Lower lobe of right lung (tissue), 2 donors: ENCODE results near the gene PDZD8. TPM values are rescaled to one million over a fixed set of nuclear protein-coding genes. Genes with fewer than 3 reads are reported as not detected.
A peak's percentile ranks its signal among the peaks of the same experiment; 100 is the strongest.
"Not testable (repeated sequence)": the region's sequence is repeated elsewhere in the genome, so short reads cannot be mapped to it uniquely, and the experiment has no call there.

Source experiments
- ATAC-seq, 2 donors: fragments of 200-7000 bp; cut with Tn5 transposase; one replicate each; pipeline ENCODE4 v1.9.1; 2020 to 2022; ENCODE audit warnings: mild to moderate bottlenecking in 2 of 2, moderate library complexity in 2 of 2
- DNase-seq: peaks from one replicate; pipeline ENCODE4 v3.0.0-alpha.2; 2020
- H3K27ac ChIP-seq: fragments of 200-600 bp; one replicate; pipeline ENCODE4 v1.8.0; 2022
- H3K27me3 ChIP-seq: fragments of 200-600 bp; one replicate; pipeline ENCODE4 v1.8.0; 2022; ENCODE audit warnings: low read depth
- H3K36me3 ChIP-seq: fragments of 200-600 bp; one replicate; pipeline ENCODE4 v1.8.0; 2022; ENCODE audit warnings: mild to moderate bottlenecking
- H3K4me1 ChIP-seq: fragments of 200-600 bp; one replicate; pipeline ENCODE4 v1.8.0; 2022
- H3K4me3 ChIP-seq: fragments of 200-600 bp; one replicate; pipeline ENCODE4 v1.8.0; 2022; ENCODE audit warnings: mild to moderate bottlenecking
- H3K9me3 ChIP-seq: fragments of 200-600 bp; one replicate; pipeline ENCODE4 v1.8.0; 2022
- intact Hi-C: fragments of 100-400 bp; cut with DNase I; formaldehyde crosslinking; loops from one replicate; pipeline ENCODE4 v1.11.0; 2022
- total RNA-seq: library from RNA; stranded (reverse); fragmentation: NEBNext Ultra II Directional; extraction: Animal tissue kit (Norgen Biotek cat#: 25700); gene quantifications from one replicate; pipeline ENCODE4 v1.2.1, GENCODE V29; 2021
- TF ChIP-seq, protein P1 (sequence below): fragments of 200-600 bp; IDR thresholded peaks from one replicate; pipeline ENCODE4 v1.8.0; 2022; ENCODE audit warnings: antibody characterized with exemption, mild to moderate bottlenecking
- donor health status: DM: no; HTN: yes; CAD: no; lungs with severe emphysema.

PDZD8 gene
- total RNA-seq, 1 donor from 2014 or later, result 29.4 TPM

- TF ChIP-seq, protein P1, sequence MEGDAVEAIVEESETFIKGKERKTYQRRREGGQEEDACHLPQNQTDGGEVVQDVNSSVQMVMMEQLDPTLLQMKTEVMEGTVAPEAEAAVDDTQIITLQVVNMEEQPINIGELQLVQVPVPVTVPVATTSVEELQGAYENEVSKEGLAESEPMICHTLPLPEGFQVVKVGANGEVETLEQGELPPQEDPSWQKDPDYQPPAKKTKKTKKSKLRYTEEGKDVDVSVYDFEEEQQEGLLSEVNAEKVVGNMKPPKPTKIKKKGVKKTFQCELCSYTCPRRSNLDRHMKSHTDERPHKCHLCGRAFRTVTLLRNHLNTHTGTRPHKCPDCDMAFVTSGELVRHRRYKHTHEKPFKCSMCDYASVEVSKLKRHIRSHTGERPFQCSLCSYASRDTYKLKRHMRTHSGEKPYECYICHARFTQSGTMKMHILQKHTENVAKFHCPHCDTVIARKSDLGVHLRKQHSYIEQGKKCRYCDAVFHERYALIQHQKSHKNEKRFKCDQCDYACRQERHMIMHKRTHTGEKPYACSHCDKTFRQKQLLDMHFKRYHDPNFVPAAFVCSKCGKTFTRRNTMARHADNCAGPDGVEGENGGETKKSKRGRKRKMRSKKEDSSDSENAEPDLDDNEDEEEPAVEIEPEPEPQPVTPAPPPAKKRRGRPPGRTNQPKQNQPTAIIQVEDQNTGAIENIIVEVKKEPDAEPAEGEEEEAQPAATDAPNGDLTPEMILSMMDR, result no peak
- peak; percentile 16 to 31 for ATAC-seq
- intact Hi-C loops, result no loop called here
- Histone ChIP-seq H3K36me3 (no peaks in the 10 kb centered on the region), H3K4me1 (peaks cover 6% of the 10 kb centered on the region), H3K27me3 (peaks cover 46% of the 10 kb centered on the region), H3K9me3 (no peaks in the 10 kb centered on the region), H3K27ac (no peak within 1 kb of the TSS), H3K4me3 (peak within 1 kb of the TSS; percentile 25)
- no peak for DNase-seq
Observed at GRCh38 chr10:117240621-117241529, 134.4 kb downstream of the PDZD8 start, which contains the start of gene SLC18A2. Gene SLC18A2 (plus strand): TSS chr10:117241114. CDS start chr10:117241694, 580 bp downstream.

DNA sequence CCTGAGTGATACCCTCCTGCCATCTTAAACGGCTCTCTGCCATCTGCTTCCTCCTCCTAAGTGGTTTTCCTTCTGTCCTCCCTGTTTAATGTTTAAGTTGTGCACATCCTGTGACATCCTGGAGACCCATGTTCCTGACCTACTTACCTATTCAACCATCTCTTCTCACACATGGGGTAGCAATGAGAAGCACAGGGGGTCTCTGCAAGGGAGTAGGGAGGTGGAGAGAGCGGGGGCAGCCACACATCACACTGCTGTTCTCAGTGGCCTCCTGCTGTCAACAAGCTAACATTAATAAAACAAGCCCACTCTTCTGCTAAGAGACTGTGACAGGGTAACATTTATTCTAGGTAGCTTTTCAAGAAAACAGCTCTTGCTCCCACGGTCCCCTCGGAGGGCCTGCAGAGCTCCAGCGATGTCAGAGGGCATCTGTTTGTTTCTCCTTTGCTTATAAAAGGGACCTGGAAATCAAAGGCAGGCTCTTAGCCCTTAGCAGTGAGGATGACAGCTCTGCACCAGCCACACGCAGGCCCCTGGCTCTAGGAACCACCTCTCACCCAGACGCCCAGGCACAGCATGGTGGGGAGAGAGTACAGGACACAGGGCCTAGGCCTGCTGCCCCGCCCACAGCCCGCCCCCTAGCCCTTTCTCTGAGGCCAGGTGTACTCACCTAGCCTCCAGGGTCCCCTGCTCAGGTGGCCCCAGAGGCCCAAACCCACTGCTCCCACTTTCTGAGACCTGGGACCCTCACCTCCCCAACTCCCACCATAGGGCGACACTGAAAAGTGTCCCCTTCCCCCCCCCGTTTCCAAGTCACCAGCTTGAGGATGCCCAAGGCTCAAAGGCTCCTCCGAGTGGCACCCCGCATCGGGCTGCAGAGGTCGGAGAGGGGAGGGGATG, 135.3 kb downstream of the PDZD8 start:
- Histone ChIP-seq H3K36me3 (no peaks in the 10 kb centered on the region), H3K27me3 (peaks cover 46% of the 10 kb centered on the region), H3K4me3 (no peak overlapping the region), H3K27ac (no peak overlapping the region), H3K9me3 (no peaks in the 10 kb centered on the region), H3K4me1 (peaks cover 6% of the 10 kb centered on the region)
- DNase-seq (no peak), ATAC-seq (no peak)
- TF ChIP-seq, protein P1, result no peak
- intact Hi-C loops, result no loop called here

DNA sequence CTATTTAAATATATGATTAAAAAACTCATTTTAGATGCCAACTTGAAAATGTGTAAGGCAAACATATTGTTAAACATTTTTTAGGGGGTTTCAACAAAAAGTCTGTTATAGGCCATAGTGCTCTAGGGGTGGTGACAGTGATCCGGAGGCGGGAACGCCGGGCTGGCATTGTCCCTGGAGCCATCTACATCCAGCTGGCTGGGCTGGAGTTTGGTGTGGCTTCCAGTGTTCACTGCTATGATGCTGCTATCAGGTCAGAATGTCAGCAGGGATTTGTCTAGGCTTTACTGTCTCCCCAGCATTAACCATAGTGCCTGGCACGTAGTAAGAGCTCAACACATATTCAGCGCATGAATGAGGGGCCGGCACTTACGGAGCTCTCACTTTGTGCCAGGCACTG, 136.2 kb downstream of the PDZD8 start:
- Histone ChIP-seq H3K36me3 (no peaks in the 10 kb centered on the region), H3K9me3 (no peaks in the 10 kb centered on the region), H3K4me1 (peaks cover 6% of the 10 kb centered on the region), H3K27me3 (peaks cover 46% of the 10 kb centered on the region), H3K4me3 (no peak overlapping the region), H3K27ac (no peak overlapping the region)
- ATAC-seq (no peak), DNase-seq (no peak)
- intact Hi-C loops, result no loop called here
- TF ChIP-seq, protein P1, result no peak

- TF ChIP-seq, protein P1, result no peak
- no peak for DNase-seq
- no peaks in the 10 kb centered on the region for H3K36me3 ChIP-seq
- no peak overlapping the region for H3K27ac ChIP-seq
- H3K4me3 ChIP-seq, result no peak overlapping the region
- H3K9me3 ChIP-seq, result no peaks in the 10 kb centered on the region
- ATAC-seq, result peak in 1 of 2 donors; percentile 64
- peaks cover 35% of the 10 kb centered on the region for H3K27me3 ChIP-seq
- H3K4me1 ChIP-seq, result peaks cover 6% of the 10 kb centered on the region
- intact Hi-C loops, result no loop called here
Observed at GRCh38 chr10:117237401-117237991, 137.7 kb downstream of the PDZD8 start.

GRCh38 chr10:117230107-117230506, 145.1 kb downstream of the PDZD8 start:
- H3K9me3 ChIP-seq, DNase-seq, H3K4me1 ChIP-seq, H3K36me3 ChIP-seq, H3K27ac ChIP-seq, ATAC-seq, H3K4me3 ChIP-seq, intact Hi-C loops: not testable (repeated sequence)
- H3K27me3 ChIP-seq, result peaks cover 16% of the 10 kb centered on the region
